Stimulated activated CD8-positive, alpha-beta memory T cell treated with anti-CD3 and anti-CD28 coated beads, Interleukin-15, amount 100 ng/mL, for 48 hours (primary cell): ENCODE data around the gene OR5AK2.
"Not testable (repeated sequence)": the region's sequence is repeated elsewhere in the genome, so short reads cannot be mapped to it uniquely, and the experiment has no call there.

ENCODE experiments used
- DNase-seq, 2 donors: peaks; one replicate each; pipeline ENCODE4 v3.0.0-alpha.2; 2020; ENCODE audit warnings: low read depth in 2 of 2

The OR5AK2 gene

DNA sequence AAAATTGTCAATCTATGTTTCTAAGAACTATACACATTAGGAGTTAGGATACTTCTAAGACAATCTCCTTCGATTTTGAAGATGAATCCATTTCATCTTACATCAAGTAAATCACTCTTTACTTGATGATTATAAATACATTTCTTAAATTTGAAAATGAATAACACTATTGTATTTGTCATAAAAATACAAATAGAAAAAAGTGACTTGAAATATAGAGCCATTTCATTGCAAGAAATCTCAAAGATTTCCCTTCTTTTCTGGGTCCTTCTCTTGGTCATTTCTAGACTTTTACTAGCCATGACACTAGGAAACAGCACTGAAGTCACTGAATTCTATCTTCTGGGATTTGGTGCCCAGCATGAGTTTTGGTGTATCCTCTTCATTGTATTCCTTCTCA is at the start of gene OR5AK2:
OR5AK2 (plus strand) TSS at position 301 of the 400 bp plus-strand sequence; CDS start at position 301, 0 bp downstream.
- no peak for DNase-seq

- DNase-seq: not testable (repeated sequence)
These were observed 43.2 kb upstream of the OR5AK2 start for GRCh38 chr11:56945526-56945925.

GRCh38 chr11:56948991-56949515 is 39.7 kb upstream of the OR5AK2 start:
- no peak for DNase-seq

DNA sequence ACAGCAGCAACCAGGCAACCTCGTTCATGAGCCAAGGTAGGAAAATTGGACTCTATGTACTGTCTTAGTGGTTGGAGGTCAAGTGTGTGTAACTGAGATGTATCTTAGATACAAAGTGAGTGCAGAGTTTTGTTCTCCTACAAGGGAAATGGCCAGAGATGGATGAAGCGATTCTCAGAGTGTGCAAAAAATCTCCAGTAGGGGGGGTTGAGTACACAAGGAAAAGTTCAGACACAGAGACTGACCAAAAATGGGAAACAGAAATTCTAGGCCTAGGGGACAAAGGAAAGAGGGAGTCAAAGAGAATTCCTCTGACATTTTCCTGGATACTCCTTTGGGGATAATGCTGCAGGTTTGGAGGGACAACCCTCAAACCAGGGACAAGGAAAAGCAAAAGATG is 38.2 kb upstream of the OR5AK2 start:
- DNase-seq: no peak

DNA sequence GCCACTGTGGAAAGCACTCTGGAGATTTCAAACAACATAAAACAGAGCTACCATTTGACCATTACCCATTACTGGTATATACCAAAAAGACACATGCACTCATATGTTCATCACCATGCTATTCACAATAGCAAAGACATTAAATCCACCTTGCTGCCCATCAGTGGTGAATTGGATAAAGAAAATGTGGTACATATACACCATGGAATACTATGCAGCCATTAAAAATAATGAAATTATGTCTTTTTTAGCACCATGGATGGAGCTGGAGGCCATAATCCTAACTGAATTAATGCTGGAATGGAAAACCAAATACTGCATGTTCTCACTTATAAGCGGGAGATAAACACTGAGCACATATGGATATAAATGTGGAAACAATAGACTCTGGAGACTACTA is 34.8 kb upstream of the OR5AK2 start:
- DNase-seq: not testable (repeated sequence)

DNA sequence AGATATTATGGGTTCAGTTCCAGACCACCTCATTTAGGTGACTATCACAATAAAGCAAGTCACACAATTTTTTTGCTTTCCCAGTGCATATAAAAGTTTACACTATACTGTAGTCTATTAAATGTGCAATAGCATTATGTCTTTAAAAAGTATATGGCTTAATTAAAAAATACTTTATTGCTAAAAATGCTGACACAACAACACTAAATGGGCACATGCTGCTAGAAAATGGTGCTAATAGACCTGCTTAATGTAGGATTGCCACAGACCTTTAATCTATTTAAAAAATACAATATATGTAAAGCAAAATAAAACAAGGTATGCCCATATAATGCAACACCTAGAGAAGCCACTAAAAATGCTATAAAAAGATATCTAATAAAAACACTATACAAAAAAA is 27.1 kb upstream of the OR5AK2 start:
- no peak for DNase-seq

- no peak for DNase-seq
These were observed 21.0 kb upstream of the OR5AK2 start for GRCh38 chr11:56967726-56968125.

GRCh38 chr11:56968524-56968923 is 20.2 kb upstream of the OR5AK2 start:
- no peak for DNase-seq

GRCh38 chr11:56977314-56977713 is 11.4 kb upstream of the OR5AK2 start:
- DNase-seq: no peak

- DNase-seq: no peak
These were observed 2.0 kb downstream of the OR5AK2 start for GRCh38 chr11:56990702-56991101.

GRCh38 chr11:56994532-56994931 is 5.8 kb downstream of the OR5AK2 start:
- DNase-seq: no peak

- DNase-seq: no peak
These were observed 13.1 kb downstream of the OR5AK2 start for GRCh38 chr11:57001674-57002401.

- no peak for DNase-seq
These were observed 19.7 kb downstream of the OR5AK2 start for GRCh38 chr11:57008373-57008772.

- DNase-seq: no peak
These were observed 27.0 kb downstream of the OR5AK2 start for GRCh38 chr11:57015679-57016078.

GRCh38 chr11:57031556-57031955 is 42.8 kb downstream of the OR5AK2 start:
- no peak for DNase-seq
